HEK293T (cell line): ENCODE measurements around the gene PCDHGC4.

Source experiments
- CTCF ChIA-PET: fragments of 350-600 bp; formaldehyde crosslinking; extraction: SDS; loops from one replicate; lab custom pipeline; 2021; ENCODE audit warnings: antibody characterized with exemption, inconsistent platforms; lab: Yijun Ruan, JAX
- POLR2A ChIA-PET: fragments of 350-600 bp; formaldehyde crosslinking; extraction: SDS; loops from one replicate; lab custom pipeline; 2020; ENCODE audit warnings: antibody characterized with exemption, inconsistent platforms; lab: Yijun Ruan, JAX
- DNase-seq: peaks from one replicate; pipeline ENCODE4 v3.0.0; 2012; ENCODE audit warnings: mixed read lengths; ENCODE audit errors: extremely low spot score
- ARNT ChIP-seq: fragments of 450-650 bp; IDR thresholded peaks from 2 replicates; pipeline ENCODE4 v1.6.1; 2017; ENCODE audit warnings: mild to moderate bottlenecking
- BHLHE40 ChIP-seq: fragments of 450-650 bp; IDR thresholded peaks from 2 replicates; pipeline ENCODE4 v1.6.1; 2016; ENCODE audit warnings: mild to moderate bottlenecking, moderate library complexity, borderline replicate concordance
- CTBP1 ChIP-seq: fragments of 450-650 bp; IDR thresholded peaks from 2 replicates; pipeline ENCODE4 v1.6.1; 2016; ENCODE audit warnings: borderline replicate concordance
- ELF4 ChIP-seq: fragments of 450-650 bp; IDR thresholded peaks from 2 replicates; pipeline ENCODE4 v1.6.1; 2017; ENCODE audit warnings: antibody characterized with exemption
- FOXA1 ChIP-seq: fragments of 450-650 bp; IDR thresholded peaks from 2 replicates; pipeline ENCODE4 v1.6.1; 2016; ENCODE audit warnings: mild to moderate bottlenecking
- FOXK2 ChIP-seq: fragments of 450-650 bp; IDR thresholded peaks from 2 replicates; pipeline ENCODE4 v1.6.1; 2016; ENCODE audit warnings: mild to moderate bottlenecking
- FOXM1 ChIP-seq: fragments of 450-650 bp; IDR thresholded peaks from 2 replicates; pipeline ENCODE4 v1.6.1; 2017; ENCODE audit warnings: mild to moderate bottlenecking, borderline replicate concordance
- HDGF ChIP-seq: fragments of 450-650 bp; IDR thresholded peaks from 2 replicates; pipeline ENCODE4 v1.6.1; 2017; ENCODE audit warnings: antibody characterized with exemption, borderline replicate concordance
- L3MBTL2 ChIP-seq: fragments of 450-650 bp; conservative IDR thresholded peaks from 2 replicates; pipeline ENCODE4 v1.6.1; 2016; ENCODE audit warnings: mild to moderate bottlenecking
- LEF1 ChIP-seq: fragments of 450-650 bp; IDR thresholded peaks from 2 replicates; pipeline ENCODE4 v1.6.1; 2017; ENCODE audit warnings: mild to moderate bottlenecking, borderline replicate concordance
- NFRKB ChIP-seq: fragments of 450-650 bp; IDR thresholded peaks from 2 replicates; pipeline ENCODE4 v1.6.1; 2016; ENCODE audit warnings: mild to moderate bottlenecking, moderate library complexity
- PKNOX1 ChIP-seq: fragments of 450-650 bp; IDR thresholded peaks from 2 replicates; pipeline ENCODE4 v1.6.1; 2016
- SP1 ChIP-seq: fragments of 450-650 bp; IDR thresholded peaks from 2 replicates; pipeline ENCODE4 v1.6.1; 2017
- SUZ12 ChIP-seq: fragments of 450-650 bp; IDR thresholded peaks from 2 replicates; pipeline ENCODE4 v1.6.1; 2016; ENCODE audit warnings: mild to moderate bottlenecking
- TARDBP ChIP-seq: fragments of 450-650 bp; IDR thresholded peaks from 2 replicates; pipeline ENCODE4 v1.6.1; 2016
- ZNF384 ChIP-seq: fragments of 450-650 bp; IDR thresholded peaks from 2 replicates; pipeline ENCODE4 v1.6.1; 2016

The PCDHGC4 gene

GRCh38 chr5:141508798-141509611 is 24.2 kb downstream of the PCDHGC4 start:
- no peak for DNase-seq
- POLR2A ChIA-PET = no interaction called here
- TF ChIP-seq ELF4 (no peak), L3MBTL2 (no peak), HDGF (no peak), SP1 (no peak), PKNOX1 (no peak), FOXM1 (no peak), FOXA1 (no peak), BHLHE40 (no peak), TARDBP (no peak), LEF1 (no peak), CTBP1 (no peak), ZNF384 (no peak), ARNT (no peak), SUZ12 (no peak), NFRKB (no peak), FOXK2 (no peak)
- CTCF ChIA-PET = interaction anchor here (0.8 to 1.8 kb wide), 6 partner anchors 9 to 264 kb away, joined by 3 to 4 read pairs (median 3); partner anchors contain the start of genes PCDHB15, PCDHGA11 and PCDHGC3

GRCh38 chr5:141510160-141510559 is 25.3 kb downstream of the PCDHGC4 start:
- CTCF ChIA-PET = interaction anchor here (1.1 to 1.4 kb wide), 2 partner anchors 89 to 265 kb away, joined by 3 to 6 read pairs; partner anchors contain the start of genes PCDHB15 and PCDHGA11
- TF ChIP-seq PKNOX1 (no peak), SUZ12 (no peak), ELF4 (no peak), ZNF384 (no peak), BHLHE40 (no peak), CTBP1 (no peak), HDGF (no peak), TARDBP (no peak), SP1 (no peak), L3MBTL2 (no peak), ARNT (no peak), FOXM1 (no peak), LEF1 (no peak), FOXK2 (no peak), NFRKB (no peak)
- DNase-seq = no peak
- POLR2A ChIA-PET = no interaction called here

GRCh38 chr5:141510850-141511601 is 26.2 kb downstream of the PCDHGC4 start:
- ChIA-PET CTCF (interaction anchor here (0.5 to 1.4 kb wide), 4 partner anchors 11 to 668 kb away, joined by 3 to 6 read pairs (median 4); partner anchors contain the start of genes PCDHGA11 and PCDHGC3), POLR2A (no interaction called here)

GRCh38 chr5:141511771-141512325 is 27.0 kb downstream of the PCDHGC4 start:
- no peak for DNase-seq
- POLR2A ChIA-PET = no interaction called here
- no peak for TF ChIP-seq ARNT
- no peak for TF ChIP-seq SUZ12
- TF ChIP-seq FOXA1 = no peak
- TF ChIP-seq FOXK2 = no peak
- TF ChIP-seq HDGF = no peak
- TF ChIP-seq SP1 = no peak
- no peak for TF ChIP-seq ZNF384
- no peak for TF ChIP-seq LEF1
- TF ChIP-seq TARDBP = no peak
- no peak for TF ChIP-seq CTBP1
- no peak for TF ChIP-seq FOXM1
- no peak for TF ChIP-seq ELF4
- TF ChIP-seq PKNOX1 = no peak
- TF ChIP-seq BHLHE40 = no peak
- TF ChIP-seq NFRKB = no peak
- no peak for TF ChIP-seq L3MBTL2
- CTCF ChIA-PET = interaction anchor here (0.5 to 1.4 kb wide), 7 partner anchors 12 to 706 kb away, joined by 3 to 6 read pairs (median 3); partner anchors contain the start of gene PCDHGC3

More at GRCh38 chr5:141510850-141511601, 26.2 kb downstream of the PCDHGC4 start:
- TF ChIP-seq NFRKB (no peak), FOXM1 (no peak), PKNOX1 (no peak), ARNT (no peak), TARDBP (no peak), ZNF384 (no peak), LEF1 (no peak), SP1 (no peak), CTBP1 (no peak), FOXK2 (no peak), SUZ12 (no peak), ELF4 (no peak), L3MBTL2 (no peak), FOXA1 (no peak), BHLHE40 (no peak), HDGF (no peak)
- DNase-seq = no peak
